Measurements from ENCODE around the gene INVS.

GRCh38 chr9:100269656-100270055 is 170.6 kb downstream of the INVS start:
- no peak for TF ChIP-seq CTCF (conservative IDR thresholded peaks at IDR 0.05; ENCODE audit: low read length)
- no peak for TF ChIP-seq EZH2phosphoT487 (IDR thresholded peaks at IDR 0.05; ENCODE audit: borderline replicate concordance, low read depth, low read length)

Measured in OCI-LY7 (cell line).